CD4-positive, alpha-beta T cell treated with Interferon gamma for 1 hour (primary cell): ENCODE measurements around the gene THBD.

Experiments
- DNase-seq: peaks from one replicate; pipeline ENCODE4 v3.0.0-alpha.2; 2020

THBD gene

DNA sequence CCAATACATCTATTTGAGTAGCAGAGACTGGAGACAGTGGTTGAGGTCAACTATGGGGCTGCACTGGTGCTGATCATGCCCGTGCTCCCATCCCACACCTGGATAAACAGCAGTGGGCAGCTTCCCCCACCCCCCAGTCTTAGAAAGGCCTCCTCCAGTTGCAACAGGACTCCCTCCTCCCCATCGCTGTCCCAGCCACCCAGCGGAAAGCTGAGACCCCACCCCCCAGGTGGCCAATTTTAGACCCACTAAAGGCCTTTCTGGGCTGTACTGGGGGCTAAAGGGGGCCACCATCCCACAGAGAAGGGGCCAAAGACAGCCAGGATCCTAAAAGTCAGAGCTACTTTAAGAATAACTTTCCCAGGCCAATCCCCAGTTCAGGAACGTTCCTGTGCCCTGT lies 15.6 kb downstream of the THBD start:
- DNase-seq = no peak

- DNase-seq = no peak
These were observed 16.8 kb downstream of the THBD start for GRCh38 chr20:23032750-23033078.

DNA sequence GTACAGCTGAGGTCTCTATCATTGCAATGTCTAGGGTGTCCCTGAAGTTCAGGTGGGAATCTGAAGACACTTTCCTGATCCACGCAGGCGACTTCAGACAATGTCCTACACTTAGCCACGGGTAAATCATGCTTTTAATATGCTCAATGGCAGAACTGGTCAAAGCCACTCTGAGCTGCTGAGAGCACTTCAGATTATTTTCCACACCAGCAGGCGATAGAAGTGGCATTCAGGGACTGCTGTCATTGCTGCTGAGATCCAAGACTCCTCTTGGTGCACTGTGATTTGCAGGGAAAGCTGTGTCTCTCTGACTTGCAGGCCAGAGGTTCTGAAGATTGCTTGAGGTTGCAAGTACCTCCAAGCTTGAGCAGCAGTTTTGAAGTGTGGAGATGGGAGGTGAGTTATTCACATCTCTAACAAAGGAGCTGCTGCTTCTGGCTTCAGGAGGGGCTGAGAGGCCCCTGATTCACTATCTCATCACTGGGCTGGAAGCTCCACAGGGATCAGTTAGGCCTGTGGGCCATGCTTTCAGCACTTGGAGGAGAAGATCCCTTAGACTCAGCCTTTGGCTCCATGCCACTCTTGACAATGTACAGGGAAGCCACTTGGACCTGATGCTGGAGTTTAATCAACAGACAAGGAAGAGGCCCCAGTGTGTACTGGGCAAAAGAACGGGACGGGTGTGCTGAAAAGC lies 17.3 kb downstream of the THBD start:
- DNase-seq = no peak

DNA sequence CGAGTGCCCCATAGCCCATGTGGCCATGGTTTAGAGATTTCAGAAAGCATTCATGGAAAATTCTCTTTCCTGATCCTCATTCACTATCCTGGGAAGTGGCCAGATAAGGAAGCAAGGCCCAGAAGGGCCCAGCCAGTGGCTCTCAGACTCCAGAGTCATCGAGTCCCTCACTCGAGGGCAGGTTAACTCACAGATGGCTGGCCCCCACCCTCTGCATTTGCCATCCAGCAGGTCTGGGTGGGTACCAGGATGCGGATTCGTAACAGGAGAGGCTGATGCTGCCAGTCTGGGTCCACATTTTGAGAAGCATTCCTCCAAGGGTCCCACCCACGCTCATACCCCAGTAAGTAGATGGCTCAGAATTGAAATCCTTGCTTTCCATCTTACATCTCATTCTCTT lies 18.1 kb downstream of the THBD start:
- DNase-seq = no peak

- DNase-seq = no peak
These were observed 20.1 kb downstream of the THBD start for GRCh38 chr20:23029324-23029723.

- DNase-seq = no peak
These were observed 21.1 kb downstream of the THBD start for GRCh38 chr20:23028392-23028791.

- no peak for DNase-seq
These were observed 21.8 kb downstream of the THBD start for GRCh38 chr20:23027721-23028120.

GRCh38 chr20:23025503-23025902 lies 24.0 kb downstream of the THBD start:
- DNase-seq = peak; percentile 75

DNA sequence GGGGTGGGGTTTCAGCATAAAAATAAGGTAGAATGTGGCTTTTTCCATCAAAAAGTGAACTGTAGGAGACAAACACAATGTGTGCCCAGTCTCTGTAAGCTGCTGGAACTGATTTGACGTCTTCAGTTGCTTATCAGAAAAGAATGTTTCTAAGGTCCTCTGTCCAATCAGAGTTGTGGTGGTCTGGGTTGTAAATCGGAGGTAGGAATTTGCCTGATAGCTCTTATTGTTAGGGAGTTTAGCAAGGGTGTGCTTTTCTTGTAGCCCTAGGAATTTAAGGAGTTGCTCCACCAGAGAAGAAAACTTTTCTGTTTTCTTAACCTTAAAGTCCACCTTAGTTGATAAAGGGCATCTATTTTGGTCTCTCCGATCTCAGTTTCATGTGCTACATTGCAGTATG lies 24.8 kb downstream of the THBD start:
- no peak for DNase-seq

DNA sequence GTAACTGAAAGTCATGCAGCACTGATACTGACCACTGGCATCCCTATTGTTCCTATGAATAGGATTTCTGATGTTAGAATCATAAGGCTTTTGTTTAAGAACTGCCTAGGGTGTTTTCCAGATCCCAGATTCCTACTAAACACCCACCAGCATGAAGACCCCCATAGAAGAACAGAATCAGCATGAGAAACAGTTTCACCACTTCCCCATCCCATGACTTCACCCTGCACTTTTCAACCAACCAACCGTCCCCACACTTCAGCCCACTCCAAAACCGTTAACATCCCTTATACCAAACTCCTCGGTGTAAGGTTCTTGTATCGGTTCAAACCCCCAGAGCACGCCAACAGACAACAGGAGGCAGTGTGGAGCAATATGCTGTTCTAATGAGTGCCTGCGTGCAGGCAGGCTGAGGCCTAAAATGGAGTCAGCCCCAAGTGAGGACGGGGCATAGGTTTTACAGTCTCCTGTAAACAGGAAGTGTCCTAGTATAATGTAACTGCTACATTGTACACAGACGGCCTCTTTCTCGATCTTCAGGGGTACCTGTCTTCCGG lies 25.8 kb downstream of the THBD start:
- DNase-seq = no peak

GRCh38 chr20:23022849-23023248 lies 26.6 kb downstream of the THBD start:
- DNase-seq = no peak

GRCh38 chr20:23021951-23022350 lies 27.5 kb downstream of the THBD start:
- no peak for DNase-seq

DNA sequence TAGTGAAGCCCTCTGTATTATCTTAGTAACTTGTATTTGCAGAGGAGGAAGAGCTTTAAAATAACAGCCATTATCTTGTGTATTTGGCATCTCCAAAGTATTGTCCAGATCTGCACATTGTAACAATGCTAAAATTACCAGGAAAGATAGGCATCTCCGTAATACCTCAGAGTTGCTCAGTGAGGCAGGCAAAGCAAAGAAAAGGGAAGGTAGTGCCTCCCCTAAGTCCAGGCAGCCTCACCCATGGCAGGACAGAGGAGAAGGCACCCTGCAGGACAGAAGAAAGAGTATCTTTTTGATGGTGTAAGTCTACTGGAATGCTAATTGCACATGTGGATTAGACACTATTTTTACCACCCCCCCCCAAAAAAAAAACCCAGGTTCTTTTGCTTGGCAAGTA lies 27.9 kb downstream of the THBD start:
- no peak for DNase-seq

DNA sequence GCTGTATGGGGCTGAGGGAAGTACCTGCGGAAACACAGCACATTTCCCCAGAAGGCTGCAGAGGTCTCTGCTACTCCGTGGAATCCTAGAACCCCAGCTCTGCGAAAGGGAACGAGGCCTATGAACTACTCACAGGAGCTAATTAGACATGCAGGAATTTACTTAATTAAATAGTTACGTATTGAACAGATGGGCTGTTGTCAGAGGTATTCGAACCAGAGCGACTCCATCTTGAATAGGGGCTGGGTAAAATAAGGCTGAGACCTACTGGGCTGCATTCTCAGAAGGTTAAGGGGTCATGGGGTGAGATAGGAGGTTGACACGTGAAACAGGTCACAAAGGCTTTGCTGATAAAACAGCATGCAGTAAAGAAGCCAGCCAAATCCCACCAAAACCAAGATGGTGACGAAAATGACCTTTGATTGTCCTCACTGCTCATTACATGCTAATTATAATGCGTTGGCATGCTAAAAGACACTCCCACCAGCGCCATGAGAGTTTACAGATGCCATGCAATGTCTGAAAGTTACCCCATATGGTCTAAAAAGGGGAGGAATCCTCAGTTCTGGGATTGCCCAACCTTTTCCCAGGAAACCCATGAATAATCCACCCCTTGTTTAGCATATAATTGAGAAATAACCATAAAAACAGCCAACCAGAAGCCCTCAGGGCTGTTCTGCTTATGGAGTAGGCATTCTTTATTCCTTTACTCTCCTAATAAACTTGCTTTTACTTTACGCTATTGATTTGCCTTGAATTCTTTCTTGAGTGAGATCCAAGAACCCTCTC lies 29.0 kb downstream of the THBD start:
- DNase-seq = no peak

DNA sequence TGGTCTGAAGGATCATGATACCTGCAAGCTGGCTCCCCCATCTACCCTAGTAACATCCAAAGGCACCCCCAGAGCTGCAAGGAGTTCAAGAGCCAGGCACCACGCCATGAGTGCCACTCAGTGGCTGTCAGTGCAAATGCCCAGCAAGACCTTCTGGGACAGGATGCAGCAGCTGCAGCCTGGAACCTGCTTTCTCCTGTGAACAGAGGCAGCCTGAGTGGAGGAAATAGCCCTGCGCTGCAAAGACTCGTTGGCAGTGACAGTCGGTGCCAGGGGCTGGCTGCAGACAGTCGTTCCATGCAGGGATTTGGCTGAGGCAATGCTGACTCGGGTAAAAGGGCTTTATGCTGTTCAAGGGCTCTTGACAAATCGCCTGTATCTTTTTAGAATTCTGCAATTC lies 30.1 kb downstream of the THBD start:
- no peak for DNase-seq

DNA sequence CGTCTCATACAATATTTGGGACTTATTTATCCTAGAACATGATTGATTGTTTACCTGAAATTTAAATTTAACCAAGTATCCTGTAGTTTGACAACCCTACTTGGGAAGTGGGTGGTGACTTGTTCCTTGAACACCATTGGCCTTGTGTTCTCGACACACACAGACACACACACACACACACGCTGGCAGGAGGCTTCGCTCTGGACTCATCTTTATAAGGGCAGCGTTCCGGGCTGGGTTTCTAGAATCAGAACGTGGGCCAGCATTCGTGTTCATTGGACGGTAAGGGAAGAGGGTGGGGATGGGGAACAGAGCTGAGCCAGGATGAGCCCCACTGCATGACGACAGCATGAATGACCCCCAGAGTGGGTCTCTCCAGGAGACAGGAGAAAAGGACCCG lies 30.5 kb downstream of the THBD start:
- no peak for DNase-seq

GRCh38 chr20:23018432-23018831 lies 31.0 kb downstream of the THBD start:
- no peak for DNase-seq

DNA sequence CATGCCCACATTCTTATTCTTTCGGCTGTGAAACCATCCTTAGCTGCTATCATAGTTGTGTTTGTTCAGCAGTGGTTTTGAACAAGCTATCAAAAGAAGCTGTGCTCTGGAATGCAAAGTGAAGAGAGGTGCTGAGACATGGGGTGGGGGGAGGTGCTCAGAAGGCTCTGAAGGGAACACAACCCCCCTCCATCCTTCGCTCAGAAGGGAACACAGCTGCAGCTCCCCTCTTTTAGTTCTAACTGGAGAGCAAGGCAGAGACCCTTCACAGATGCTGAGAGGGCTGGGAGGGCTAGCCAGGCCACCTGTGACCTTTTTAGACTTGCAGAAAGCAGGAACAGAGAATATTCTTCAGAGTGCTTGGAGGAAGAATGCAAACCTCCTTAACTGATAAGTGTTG lies 32.0 kb downstream of the THBD start:
- no peak for DNase-seq

- no peak for DNase-seq
These were observed 36.0 kb downstream of the THBD start for GRCh38 chr20:23013429-23013828.

GRCh38 chr20:23011008-23011721 lies 38.3 kb downstream of the THBD start:
- DNase-seq = no peak

DNA sequence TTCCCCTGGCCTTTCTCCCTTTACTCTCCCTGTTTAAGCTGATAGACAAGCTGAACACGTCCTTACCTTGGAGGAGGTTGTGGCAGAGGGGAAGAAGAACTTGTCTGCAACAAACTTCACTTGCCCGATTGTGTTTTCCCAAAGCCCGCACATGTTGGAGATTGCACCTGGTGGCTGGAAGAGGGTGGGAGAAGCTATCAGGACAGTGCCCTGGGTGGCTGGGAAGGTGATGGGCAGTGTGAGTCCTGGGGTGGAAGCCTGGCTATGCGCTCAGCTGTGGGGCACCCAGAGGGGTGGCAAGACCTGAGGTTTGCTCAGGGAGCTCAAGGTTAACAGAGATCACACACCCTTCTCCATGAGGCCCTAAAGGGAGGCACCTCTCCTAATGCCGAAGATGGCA lies 39.4 kb downstream of the THBD start:
- DNase-seq = no peak

DNA sequence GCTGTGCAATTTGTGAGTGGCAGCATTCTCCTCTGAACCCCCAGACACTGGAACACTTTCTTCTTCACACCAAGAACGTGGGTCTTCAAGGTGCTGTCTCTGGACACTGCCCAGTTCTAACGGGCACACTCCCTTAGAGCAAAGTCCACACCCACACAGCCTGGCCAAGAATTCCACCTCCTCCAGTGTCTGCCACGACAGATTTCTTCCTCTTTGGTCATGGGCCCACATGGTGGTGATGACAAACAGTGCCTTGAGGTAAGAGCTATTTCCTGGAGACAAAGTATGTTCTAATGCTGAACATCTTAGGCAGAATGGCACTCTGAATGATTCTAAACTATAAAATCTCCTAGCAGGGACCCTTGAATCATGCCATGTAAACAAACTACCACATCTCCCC lies 39.8 kb downstream of the THBD start:
- no peak for DNase-seq

GRCh38 chr20:23008667-23009066 lies 40.8 kb downstream of the THBD start:
- DNase-seq = no peak
